ENCODE data around the gene ARPC1B.
"Not testable (repeated sequence)": the region's sequence is repeated elsewhere in the genome, so short reads cannot be mapped to it uniquely, and the experiment has no call there.

GRCh38 chr7:99350641-99351040, 23.9 kb upstream of the ARPC1B start:
- not testable (repeated sequence) for TF ChIP-seq CTCF (IDR thresholded peaks at IDR 0.05 in 4 of 5, conservative IDR thresholded peaks at IDR 0.05 in 1 of 5); POLR2A (IDR thresholded peaks at IDR 0.05)
